ENCODE data around the gene C6orf89.
"Not testable (repeated sequence)": the region's sequence is repeated elsewhere in the genome, so short reads cannot be mapped to it uniquely, and the experiment has no call there.

DNA sequence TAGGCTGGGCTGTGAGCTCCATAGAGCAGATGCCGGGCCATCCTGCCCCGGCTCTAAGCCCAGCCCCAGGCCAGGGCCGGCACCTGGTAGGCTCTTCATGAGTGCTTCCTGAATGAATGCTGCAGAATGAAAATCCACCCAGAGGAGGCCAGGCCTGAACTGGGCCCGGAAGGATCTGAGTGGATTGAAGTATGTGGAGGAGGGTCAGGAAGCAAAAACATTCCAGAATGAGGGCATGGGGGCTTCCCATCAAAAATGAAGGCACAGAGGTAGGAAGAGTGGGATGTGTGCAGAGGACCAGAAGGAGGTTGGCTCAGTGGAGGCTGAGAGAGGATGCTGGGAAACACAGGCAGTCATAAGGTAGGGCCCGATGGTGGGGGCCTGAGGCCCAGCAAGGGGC, 53.3 kb downstream of the C6orf89 start:
- not testable (repeated sequence) for TF ChIP-seq EZH2 (IDR thresholded peaks at IDR 0.05; ENCODE audit: insufficient read depth, poor library complexity, severe bottlenecking); EZH2phosphoT487 (IDR thresholded peaks at IDR 0.05; ENCODE audit: insufficient read depth, low read depth)
